SK-N-SH (cell line): Measurements from ENCODE around the gene ARL14. TPM values are rescaled to one million over a fixed set of nuclear protein-coding genes. Genes with fewer than 3 reads are reported as not detected.
"Not testable (repeated sequence)": the region's sequence is repeated elsewhere in the genome, so short reads cannot be mapped to it uniquely, and the experiment has no call there.

Source experiments
- CTCF ChIA-PET: fragments of 300-600, 350-600 bp; formaldehyde crosslinking; extraction: SDS; loops from one replicate; lab custom pipeline; 2021; lab: Yijun Ruan, JAX
- POLR2A ChIA-PET: fragments of 350-600 bp; sonication (Branson Sonifier 250); formaldehyde crosslinking; extraction: SDS; loops from one replicate; lab custom pipeline; 2020; ENCODE audit warnings: antibody characterized with exemption, inconsistent platforms; lab: Yijun Ruan, JAX
- DNase-seq: peaks from one replicate; pipeline ENCODE4 v3.0.0; 2012
- H2AFZ ChIP-seq: fragments of 200-600 bp; sonication (generic); 2 replicates; pipeline ENCODE4 v1.8.1; 2016; ENCODE audit warnings: antibody characterized with exemption, mild to moderate bottlenecking, low read depth
- H3F3A ChIP-seq: fragments of 200-600 bp; sonication (generic); replicated peaks from 2 replicates; pipeline ENCODE3; 2016; ENCODE audit warnings: antibody characterized with exemption, mild to moderate bottlenecking; ENCODE audit not compliant: insufficient read depth
- H3K27ac ChIP-seq, 2 experiments: fragments of 200-500 bp in 1 of 2; fragments of 200-600 bp in 1 of 2; sonication (Bioruptor generic) in 1 of 2; sonication (generic), shearing (Covaris generic) in 1 of 2; 2 replicates each; pipeline versions ENCODE4 v1.5.1 to v1.6.1; 2014 to 2016; ENCODE audit warnings: low read depth in 2 of 2, inconsistent platforms in 1 of 2, low read length in 1 of 2, mild to moderate bottlenecking in 1 of 2, mixed read lengths in 1 of 2
- H3K27me3 ChIP-seq: fragments of 200-600 bp; sonication (generic), shearing (Covaris generic); 2 replicates; pipeline ENCODE4 v1.6.1; 2016; ENCODE audit warnings: mixed run types; ENCODE audit not compliant: insufficient read depth
- H3K36me3 ChIP-seq, 2 experiments: fragments of 200-500 bp in 1 of 2; fragments of 200-600 bp in 1 of 2; sonication (Bioruptor generic) in 1 of 2; sonication (generic) in 1 of 2; replicated peaks in 1 of 2; 2 replicates each; pipeline versions ENCODE3 to v1.5.1; 2014 to 2016; ENCODE audit warnings: low read length in 1 of 2, mild to moderate bottlenecking in 1 of 2; ENCODE audit not compliant: insufficient read depth in 2 of 2, control insufficient read depth in 1 of 2
- H3K4me1 ChIP-seq, 2 experiments: fragments of 200-500 bp in 1 of 2; fragments of 200-600 bp in 1 of 2; sonication (Bioruptor generic) in 1 of 2; sonication (generic), shearing (Covaris generic) in 1 of 2; 2 replicates each; pipeline versions ENCODE4 v1.5.1 to v1.6.1; 2014 to 2016; ENCODE audit warnings: low read depth in 1 of 2, low read length in 1 of 2, mixed run types in 1 of 2; ENCODE audit not compliant: insufficient read depth in 2 of 2, control insufficient read depth in 1 of 2
- H3K4me2 ChIP-seq: fragments of 200-600 bp; sonication (generic), shearing (Covaris generic); 2 replicates; pipeline ENCODE4 v1.6.1; 2017; ENCODE audit warnings: mixed run types
- H3K4me3 ChIP-seq, 2 experiments: fragments of 200-500 bp in 1 of 2; fragments of 200-600 bp in 1 of 2; sonication (Bioruptor generic) in 1 of 2; sonication (generic), shearing (Covaris generic) in 1 of 2; 2 replicates each; pipeline versions ENCODE4 v1.5.1 to v1.8.1; 2014 to 2016; ENCODE audit warnings: low read depth in 2 of 2, inconsistent platforms in 1 of 2, low read length in 1 of 2, mild to moderate bottlenecking in 1 of 2, mixed read lengths in 1 of 2, moderate library complexity in 1 of 2
- H3K79me2 ChIP-seq: fragments of 200-600 bp; sonication (generic); 2 replicates; pipeline ENCODE4 v1.8.1; 2017; ENCODE audit warnings: mild to moderate bottlenecking; ENCODE audit not compliant: insufficient read depth
- H3K9ac ChIP-seq: fragments of 200-600 bp; sonication (generic); 2 replicates; pipeline ENCODE4 v1.6.1; 2017; ENCODE audit warnings: mixed run types
- H3K9me2 ChIP-seq: fragments of 200-600 bp; sonication (generic); 2 replicates; pipeline ENCODE4 v1.6.1; 2017; ENCODE audit warnings: mixed run types
- H3K9me3 ChIP-seq: fragments of 200-600 bp; sonication (generic); 2 replicates; pipeline ENCODE4 v1.6.1; 2017; ENCODE audit warnings: mixed run types, mild to moderate bottlenecking, moderate library complexity
- H4K20me1 ChIP-seq: fragments of 200-600 bp; sonication (generic); 2 replicates; pipeline ENCODE4 v1.6.1; 2017; ENCODE audit warnings: mild to moderate bottlenecking, mixed run types; ENCODE audit not compliant: insufficient read depth
- EP300 ChIP-seq, 2 experiments: IDR thresholded peaks; 2 replicates each; pipeline versions ENCODE4 v1.4.0 to v1.6.1; 2012; ENCODE audit warnings: borderline replicate concordance in 1 of 2, low read depth in 1 of 2, low read length in 1 of 2
- FOXM1 ChIP-seq: IDR thresholded peaks from 2 replicates; pipeline ENCODE4 v1.4.0; 2012; ENCODE audit warnings: low read depth, mild to moderate bottlenecking
- MXI1 ChIP-seq: IDR thresholded peaks from 2 replicates; pipeline ENCODE4 v1.6.1; 2012; ENCODE audit warnings: mild to moderate bottlenecking, low read depth, low read length, improper control_type of control experiment
- NFIC ChIP-seq: IDR thresholded peaks from 2 replicates; pipeline ENCODE4 v1.4.0; 2012; ENCODE audit warnings: borderline replicate concordance
- NRF1 ChIP-seq: IDR thresholded peaks from 2 replicates; pipeline ENCODE4 v1.6.1; 2012; ENCODE audit warnings: low read depth, mild to moderate bottlenecking, low read length
- POLR2AphosphoS5 ChIP-seq: IDR thresholded peaks from 2 replicates; pipeline ENCODE4 v1.6.1; 2012; ENCODE audit warnings: low read depth, low read length
- TAF1 ChIP-seq: IDR thresholded peaks from 2 replicates; pipeline ENCODE4 v1.6.1; 2012; ENCODE audit warnings: low read depth, mild to moderate bottlenecking, low read length, moderate library complexity, borderline replicate concordance
- TEAD4 ChIP-seq: IDR thresholded peaks from 2 replicates; pipeline ENCODE4 v1.4.0; 2012; ENCODE audit warnings: mild to moderate bottlenecking, borderline replicate concordance; ENCODE audit not compliant: insufficient read depth
- WGBS: methylation state at CpG from one replicate; pipeline ENCODE4 v1.1.6; 2017; ENCODE audit warnings: low lambda C conversion rate; 5-methylcytosine and 5-hydroxymethylcytosine counted together
- polyA plus RNA-seq, 3 experiments: library from polyadenylated mRNA; depleted of rRNA; stranded (reverse); fragments of >200 nt; gene quantifications; 2 replicates each; pipeline ENCODE4 v1.2.3, GENCODE V29; 2012
- TF ChIP-seq, protein P1 (sequence below): IDR thresholded peaks from 2 replicates; pipeline ENCODE4 v1.4.0; 2012; ENCODE audit warnings: low read depth
- TF ChIP-seq, protein P2 (sequence below): IDR thresholded peaks from 2 replicates; pipeline ENCODE4 v1.4.0; 2012; ENCODE audit warnings: low read depth, borderline replicate concordance
- TF ChIP-seq, protein P3 (sequence below): fragments of 200-600 bp; sonication (generic); IDR thresholded peaks from 2 replicates; pipeline ENCODE4 v1.6.1; 2017; ENCODE audit warnings: antibody characterized with exemption, mild to moderate bottlenecking, moderate library complexity

The ARL14 gene
- polyA plus RNA-seq, 1 of the 3 experiments (the other 2 are of a cell fraction): not detected

DNA sequence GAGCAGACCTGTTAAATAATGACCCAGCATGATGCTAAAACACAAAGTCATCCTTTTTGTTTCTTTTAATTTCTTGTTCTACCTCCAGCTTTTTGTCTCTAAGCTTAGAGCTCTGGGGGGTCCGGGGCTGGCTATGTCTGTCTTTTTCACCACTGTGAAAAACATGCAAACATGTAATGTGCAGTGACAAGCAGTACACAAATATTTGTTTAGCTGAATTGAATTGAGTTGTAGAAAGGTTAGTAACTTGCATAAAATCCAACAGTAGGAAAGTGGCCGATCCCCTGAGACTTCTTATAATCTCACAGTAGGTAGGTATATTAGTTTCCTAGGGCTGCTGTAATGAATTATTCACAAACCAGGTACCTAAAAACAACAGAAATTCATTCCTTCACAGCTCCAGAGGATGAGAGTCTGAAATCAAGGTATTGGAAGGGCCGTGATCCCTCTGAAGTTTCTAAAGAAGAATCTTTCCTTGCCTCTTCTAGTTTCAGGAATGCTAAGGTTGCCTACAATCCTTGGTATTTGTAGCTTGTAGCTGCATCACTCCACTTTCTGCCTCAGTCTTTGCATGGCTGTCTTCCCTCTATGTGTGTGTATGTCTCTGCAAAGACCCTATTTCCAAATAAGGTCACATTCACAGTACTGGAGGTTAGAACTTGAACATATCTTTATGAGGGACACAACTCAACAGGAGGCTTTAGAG lies 32.7 kb downstream of the ARL14 start:
- no peak for TF ChIP-seq POLR2AphosphoS5
- POLR2A ChIA-PET: no interaction called here
- no peaks in the 10 kb centered on the region for H3K9me2 ChIP-seq
- H3K4me2 ChIP-seq: no peak overlapping the region
- H3F3A ChIP-seq: no peaks in the 10 kb centered on the region
- no peaks in the 10 kb centered on the region for H3K27me3 ChIP-seq
- no peak overlapping the region for H3K9ac ChIP-seq
- no peak for DNase-seq
- no peaks in the 10 kb centered on the region for H3K9me3 ChIP-seq
- H3K4me1 ChIP-seq: no peaks in the 10 kb centered on the region
- no peaks in the 10 kb centered on the region for H3K36me3 ChIP-seq
- H3K79me2 ChIP-seq: no peaks in the 10 kb centered on the region
- H2AFZ ChIP-seq: no peak overlapping the region
- CTCF ChIA-PET: interaction anchor here (1.2 to 3.6 kb wide), 5 partner anchors 27 to 234 kb away, joined by 3 to 34 read pairs (median 9); no protein-coding TSS in a partner anchor
- H3K27ac ChIP-seq: no peak overlapping the region
- H4K20me1 ChIP-seq: no peaks in the 10 kb centered on the region
- no peak overlapping the region for H3K4me3 ChIP-seq
- 37% methylated on average over 3 of the region's 3 CpGs for WGBS

DNA sequence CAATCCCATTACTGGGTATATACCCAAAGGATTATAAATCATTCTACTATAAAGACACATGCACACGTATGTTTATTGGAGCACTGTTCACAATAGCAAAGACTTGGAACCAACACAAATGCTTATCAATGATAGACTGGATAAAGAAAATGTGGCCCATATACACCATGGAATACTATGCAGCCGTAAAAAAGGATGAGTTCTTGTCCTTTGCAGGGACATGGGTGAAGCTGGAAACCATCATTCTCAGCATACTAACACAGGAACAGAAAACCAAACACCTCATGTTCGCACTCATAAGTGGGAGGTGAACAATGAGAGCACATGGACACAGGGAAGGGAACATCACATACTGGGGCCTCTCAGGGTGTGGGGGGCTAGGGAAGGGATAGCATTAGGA lies 36.2 kb downstream of the ARL14 start:
- H4K20me1 ChIP-seq, H3F3A ChIP-seq, H3K9ac ChIP-seq, DNase-seq, H3K4me2 ChIP-seq, H3K9me2 ChIP-seq, H3K27ac ChIP-seq, H3K79me2 ChIP-seq, H2AFZ ChIP-seq, POLR2A ChIA-PET, H3K27me3 ChIP-seq, H3K4me3 ChIP-seq, H3K9me3 ChIP-seq, H3K4me1 ChIP-seq, H3K36me3 ChIP-seq: not testable (repeated sequence)
- WGBS: 39% methylated on average over 3 of the region's 3 CpGs
- CTCF ChIA-PET: interaction anchor here (1.6 kb wide), 1 partner anchor 228 kb away, joined by 7 read pairs; no protein-coding TSS in a partner anchor

DNA sequence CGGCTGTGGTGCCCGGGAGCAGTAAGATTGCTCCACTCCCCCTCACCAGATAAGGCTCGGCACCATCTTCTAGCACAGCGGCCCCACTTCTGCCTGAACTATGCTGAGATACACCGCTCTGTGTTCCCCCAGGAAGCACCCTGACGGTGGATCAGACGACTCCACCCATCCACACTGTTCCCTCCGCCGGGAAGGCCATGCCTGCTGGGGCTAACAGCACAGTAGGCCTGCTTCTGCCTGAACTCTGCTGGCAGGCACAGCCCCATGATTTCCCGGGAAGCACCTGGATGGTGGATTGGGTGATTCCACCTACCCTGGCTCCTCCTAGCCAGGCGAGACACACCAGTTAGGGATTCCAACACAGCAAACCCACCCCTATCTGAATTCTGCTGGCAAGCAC lies 42.8 kb downstream of the ARL14 start:
- Histone ChIP-seq H3K4me1 (no peaks in the 10 kb centered on the region), H3K27ac (no peak overlapping the region), H3K79me2 (no peaks in the 10 kb centered on the region), H3K9ac (no peak overlapping the region), H4K20me1 (no peaks in the 10 kb centered on the region), H3K4me2 (no peak overlapping the region), H3K4me3 (no peak overlapping the region), H3F3A (no peaks in the 10 kb centered on the region), H3K36me3 (no peaks in the 10 kb centered on the region), H3K27me3 (no peaks in the 10 kb centered on the region), H3K9me3 (no peaks in the 10 kb centered on the region), H2AFZ (no peak overlapping the region), H3K9me2 (no peaks in the 10 kb centered on the region)
- TF ChIP-seq NFIC (no peak), EP300 (IDR thresholded peaks at IDR 0.05; ENCODE audit: borderline replicate concordance in 1 of 2, low read depth in 1 of 2, low read length in 1 of 2) (no peak), NRF1 (no peak)
- ChIA-PET CTCF (no interaction called here), POLR2A (no interaction called here)
- 46% methylated on average over 3 of the region's 11 CpGs for WGBS
- DNase-seq: no peak

DNA sequence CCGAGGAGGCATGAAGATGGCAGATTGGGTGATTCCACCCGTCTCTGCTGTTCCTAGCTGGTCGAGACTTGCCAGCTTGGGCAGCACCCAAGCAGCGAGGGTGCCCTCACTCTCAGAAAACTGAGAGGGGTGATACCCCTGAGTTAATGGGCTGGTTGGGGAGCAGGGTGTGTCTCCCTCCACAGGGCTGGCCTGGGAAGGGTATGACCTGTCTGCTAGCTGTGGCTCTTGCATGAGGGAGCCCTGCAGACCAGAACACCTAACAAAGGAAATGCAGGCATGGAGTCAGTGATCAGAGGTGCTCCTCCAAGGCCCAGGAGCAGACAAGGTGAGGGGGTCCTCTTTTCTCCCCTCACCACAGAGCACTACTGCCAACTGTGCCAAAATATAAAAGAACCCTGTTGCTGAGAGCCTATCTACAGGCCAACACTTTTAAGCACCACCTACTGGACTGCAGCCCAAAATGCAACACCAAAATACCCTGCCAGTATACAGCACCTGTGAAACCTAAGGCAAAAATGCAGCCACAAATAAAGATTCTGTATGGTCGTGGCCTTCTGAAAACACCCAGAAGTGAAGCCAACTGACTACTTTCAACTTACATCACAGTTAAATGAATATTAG lies 43.3 kb downstream of the ARL14 start:
- no peaks in the 10 kb centered on the region for H3K36me3 ChIP-seq
- no peaks in the 10 kb centered on the region for H3K27me3 ChIP-seq
- ChIA-PET CTCF (interaction anchor here (1.0 kb wide), 1 partner anchor 14 kb away, joined by 3 read pairs; no protein-coding TSS in a partner anchor), POLR2A (no interaction called here)
- no peak overlapping the region for H3K4me2 ChIP-seq
- WGBS: 24% methylated on average over 5 of the region's 5 CpGs
- no peak overlapping the region for H3K9ac ChIP-seq
- no peak for DNase-seq
- no peak overlapping the region for H3K4me3 ChIP-seq
- no peaks in the 10 kb centered on the region for H4K20me1 ChIP-seq
- no peak overlapping the region for H2AFZ ChIP-seq
- no peaks in the 10 kb centered on the region for H3K79me2 ChIP-seq
- H3K4me1 ChIP-seq: no peaks in the 10 kb centered on the region
- no peaks in the 10 kb centered on the region for H3K9me2 ChIP-seq
- H3K27ac ChIP-seq: no peak overlapping the region
- H3K9me3 ChIP-seq: no peaks in the 10 kb centered on the region
- no peaks in the 10 kb centered on the region for H3F3A ChIP-seq
- TF ChIP-seq, protein P1, sequence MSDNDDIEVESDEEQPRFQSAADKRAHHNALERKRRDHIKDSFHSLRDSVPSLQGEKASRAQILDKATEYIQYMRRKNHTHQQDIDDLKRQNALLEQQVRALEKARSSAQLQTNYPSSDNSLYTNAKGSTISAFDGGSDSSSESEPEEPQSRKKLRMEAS: no peak
- no peak for TF ChIP-seq TEAD4
- TF ChIP-seq, protein P2, sequence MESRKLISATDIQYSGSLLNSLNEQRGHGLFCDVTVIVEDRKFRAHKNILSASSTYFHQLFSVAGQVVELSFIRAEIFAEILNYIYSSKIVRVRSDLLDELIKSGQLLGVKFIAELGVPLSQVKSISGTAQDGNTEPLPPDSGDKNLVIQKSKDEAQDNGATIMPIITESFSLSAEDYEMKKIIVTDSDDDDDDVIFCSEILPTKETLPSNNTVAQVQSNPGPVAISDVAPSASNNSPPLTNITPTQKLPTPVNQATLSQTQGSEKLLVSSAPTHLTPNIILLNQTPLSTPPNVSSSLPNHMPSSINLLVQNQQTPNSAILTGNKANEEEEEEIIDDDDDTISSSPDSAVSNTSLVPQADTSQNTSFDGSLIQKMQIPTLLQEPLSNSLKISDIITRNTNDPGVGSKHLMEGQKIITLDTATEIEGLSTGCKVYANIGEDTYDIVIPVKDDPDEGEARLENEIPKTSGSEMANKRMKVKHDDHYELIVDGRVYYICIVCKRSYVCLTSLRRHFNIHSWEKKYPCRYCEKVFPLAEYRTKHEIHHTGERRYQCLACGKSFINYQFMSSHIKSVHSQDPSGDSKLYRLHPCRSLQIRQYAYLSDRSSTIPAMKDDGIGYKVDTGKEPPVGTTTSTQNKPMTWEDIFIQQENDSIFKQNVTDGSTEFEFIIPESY: no peak
- no peak for TF ChIP-seq FOXM1
- TF ChIP-seq MXI1: no peak
- TF ChIP-seq NRF1: no peak
- no peak for TF ChIP-seq TAF1
- TF ChIP-seq, protein P3, sequence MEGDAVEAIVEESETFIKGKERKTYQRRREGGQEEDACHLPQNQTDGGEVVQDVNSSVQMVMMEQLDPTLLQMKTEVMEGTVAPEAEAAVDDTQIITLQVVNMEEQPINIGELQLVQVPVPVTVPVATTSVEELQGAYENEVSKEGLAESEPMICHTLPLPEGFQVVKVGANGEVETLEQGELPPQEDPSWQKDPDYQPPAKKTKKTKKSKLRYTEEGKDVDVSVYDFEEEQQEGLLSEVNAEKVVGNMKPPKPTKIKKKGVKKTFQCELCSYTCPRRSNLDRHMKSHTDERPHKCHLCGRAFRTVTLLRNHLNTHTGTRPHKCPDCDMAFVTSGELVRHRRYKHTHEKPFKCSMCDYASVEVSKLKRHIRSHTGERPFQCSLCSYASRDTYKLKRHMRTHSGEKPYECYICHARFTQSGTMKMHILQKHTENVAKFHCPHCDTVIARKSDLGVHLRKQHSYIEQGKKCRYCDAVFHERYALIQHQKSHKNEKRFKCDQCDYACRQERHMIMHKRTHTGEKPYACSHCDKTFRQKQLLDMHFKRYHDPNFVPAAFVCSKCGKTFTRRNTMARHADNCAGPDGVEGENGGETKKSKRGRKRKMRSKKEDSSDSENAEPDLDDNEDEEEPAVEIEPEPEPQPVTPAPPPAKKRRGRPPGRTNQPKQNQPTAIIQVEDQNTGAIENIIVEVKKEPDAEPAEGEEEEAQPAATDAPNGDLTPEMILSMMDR: no peak
